NCI-H2196 (cell line): Measurements from ENCODE around the gene SNX19.
"Not testable (repeated sequence)": the region's sequence is repeated elsewhere in the genome, so short reads cannot be mapped to it uniquely, and the experiment has no call there.

ENCODE experiments used
- DNase-seq: peaks from one replicate; lab custom pipeline; 2025; ENCODE audit not compliant: unreplicated experiment; lab: John Stamatoyannopoulos, UW

The SNX19 gene

GRCh38 chr11:130874396-130874795 is 41.9 kb downstream of the SNX19 start:
- DNase-seq, result no peak

GRCh38 chr11:130873761-130874160 is 42.5 kb downstream of the SNX19 start:
- DNase-seq, result no peak

GRCh38 chr11:130872981-130873380 is 43.3 kb downstream of the SNX19 start:
- DNase-seq, result no peak

- no peak for DNase-seq
Measured at GRCh38 chr11:130872513-130872912, 43.8 kb downstream of the SNX19 start.

- no peak for DNase-seq
Measured at GRCh38 chr11:130872102-130872501, 44.2 kb downstream of the SNX19 start.

- DNase-seq, result no peak
Measured at GRCh38 chr11:130871616-130872015, 44.7 kb downstream of the SNX19 start.

- DNase-seq, result no peak
Measured at GRCh38 chr11:130868721-130869390, 47.4 kb downstream of the SNX19 start.

GRCh38 chr11:130868086-130868710 is 48.1 kb downstream of the SNX19 start:
- DNase-seq, result no peak

- DNase-seq, result no peak
Measured at GRCh38 chr11:130866831-130867230, 49.4 kb downstream of the SNX19 start.

GRCh38 chr11:130865774-130866114 is 50.5 kb downstream of the SNX19 start:
- DNase-seq, result no peak

- DNase-seq, result no peak
Measured at GRCh38 chr11:130865091-130865773, 51.0 kb downstream of the SNX19 start.

GRCh38 chr11:130861902-130862860 is 54.1 kb downstream of the SNX19 start:
- peak; percentile 94 for DNase-seq

GRCh38 chr11:130861283-130861682 is 55.0 kb downstream of the SNX19 start:
- no peak for DNase-seq

GRCh38 chr11:130859886-130860285 is 56.4 kb downstream of the SNX19 start:
- no peak for DNase-seq

GRCh38 chr11:130858215-130858614 is 58.1 kb downstream of the SNX19 start:
- peak; percentile 10 for DNase-seq

GRCh38 chr11:130855707-130856106 is 60.6 kb downstream of the SNX19 start:
- DNase-seq, result not testable (repeated sequence)

GRCh38 chr11:130854483-130854882 is 61.8 kb downstream of the SNX19 start:
- DNase-seq, result no peak

GRCh38 chr11:130852589-130852988 is 63.7 kb downstream of the SNX19 start:
- no peak for DNase-seq

GRCh38 chr11:130850185-130850944 is 65.9 kb downstream of the SNX19 start:
- DNase-seq, result no peak

GRCh38 chr11:130849215-130849568 is 67.1 kb downstream of the SNX19 start:
- no peak for DNase-seq
